ENCODE results near the gene TMPRSS15.
"Not testable (repeated sequence)": the region's sequence is repeated elsewhere in the genome, so short reads cannot be mapped to it uniquely, and the experiment has no call there.

Gene TMPRSS15

DNA sequence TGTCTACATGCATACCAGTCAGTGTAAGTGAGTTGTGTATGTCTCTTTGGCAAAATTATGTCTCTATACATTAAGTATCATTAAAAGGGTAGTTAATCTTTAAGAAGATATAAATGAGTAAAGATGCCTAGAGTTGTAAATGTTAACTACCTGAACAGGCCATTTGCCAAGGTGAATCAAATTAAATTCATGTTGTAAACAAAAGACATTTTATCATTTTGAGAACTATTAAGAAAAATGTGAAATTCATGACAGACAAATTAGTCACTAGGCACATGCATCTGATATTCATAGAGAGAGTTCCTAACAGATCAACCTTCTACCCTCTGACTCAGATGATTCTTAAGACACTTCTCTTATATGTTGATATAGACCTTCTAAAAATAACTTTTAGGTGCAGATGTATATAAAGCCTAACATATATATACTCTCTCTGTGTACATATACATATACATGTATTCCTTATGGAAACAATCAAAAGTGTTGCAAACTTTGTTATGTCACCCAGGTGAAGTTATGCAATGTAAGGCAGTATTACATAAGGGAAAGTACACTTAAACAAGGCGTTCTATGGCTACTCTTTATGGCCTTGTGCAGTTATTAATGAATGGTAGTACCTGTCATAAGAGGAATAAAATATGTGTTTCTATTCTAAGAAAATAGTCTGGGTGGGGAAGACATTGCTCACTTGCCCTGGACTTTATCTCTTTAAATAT is at the start of gene TMPRSS15:
Gene TMPRSS15, minus strand, starts transcription at position 51 of the 716 bp plus-strand sequence. CDS start 163 bp downstream, outside the sequence.
- DNase-seq, result no peak

GRCh38 chr21:18451670-18452069 is 48.1 kb upstream of the TMPRSS15 start:
- DNase-seq, result no peak

DNA sequence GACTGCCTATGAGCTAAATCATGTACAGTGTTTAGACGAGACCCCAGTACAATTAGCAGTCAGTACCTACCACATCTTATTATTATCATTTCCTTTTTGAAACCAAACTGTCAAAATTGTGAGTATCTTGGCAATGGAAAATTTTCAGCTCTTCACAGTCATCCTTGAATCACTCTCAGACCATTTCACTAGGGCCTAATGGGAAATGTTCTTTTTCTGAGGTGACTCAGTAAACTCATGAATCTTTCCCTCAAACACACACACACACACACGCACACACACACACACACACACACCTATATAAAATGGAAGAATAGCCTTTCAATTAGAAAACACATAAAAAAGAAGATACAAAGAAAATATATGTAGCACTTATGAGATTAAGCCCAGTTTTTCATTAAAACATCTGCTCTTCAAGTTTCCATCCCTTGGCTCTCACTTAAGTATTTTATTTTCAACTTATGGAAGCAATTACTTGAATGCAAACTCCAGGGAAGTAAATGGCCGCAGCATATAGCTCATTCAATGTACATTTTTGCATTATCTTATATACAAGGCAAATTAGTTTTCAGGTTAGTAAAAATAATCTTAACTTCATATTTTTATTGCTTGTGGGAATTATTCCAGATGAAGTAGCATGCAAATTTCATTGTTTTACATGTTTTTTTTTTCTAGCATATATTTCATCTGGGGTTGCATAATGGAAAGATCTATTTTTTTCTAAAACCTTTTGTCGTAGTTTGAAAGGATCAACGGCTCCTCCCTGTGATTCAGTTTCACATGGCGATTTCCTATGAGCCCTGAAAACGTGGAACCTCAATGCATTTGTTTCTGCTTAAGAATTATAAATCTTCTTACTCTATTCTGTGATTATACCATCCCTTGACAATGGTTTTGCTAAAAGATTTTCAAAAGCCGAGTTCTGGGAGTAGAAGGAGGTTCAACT is 46.3 kb upstream of the TMPRSS15 start:
- DNase-seq, result no peak

DNA sequence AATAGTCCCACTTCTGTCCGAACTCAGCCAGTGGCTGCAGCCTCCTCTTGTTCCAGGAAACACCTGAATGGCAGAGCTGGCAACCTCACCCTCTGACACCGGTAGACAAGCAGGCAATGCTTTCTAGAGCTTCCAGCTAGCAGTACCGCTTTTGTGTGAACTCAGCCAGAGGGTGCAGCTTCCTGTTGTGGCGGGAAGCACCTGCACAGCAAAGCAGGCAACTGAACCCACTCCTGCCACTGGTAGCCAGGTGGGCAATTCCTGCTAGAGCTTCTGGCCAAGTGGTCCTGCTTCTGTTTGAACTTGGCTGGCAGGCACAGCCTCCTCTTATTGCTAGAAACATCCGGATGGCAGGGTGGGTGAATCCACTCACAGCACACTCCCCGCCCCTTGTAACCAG is 40.1 kb upstream of the TMPRSS15 start:
- DNase-seq, result peak; percentile 74

DNA sequence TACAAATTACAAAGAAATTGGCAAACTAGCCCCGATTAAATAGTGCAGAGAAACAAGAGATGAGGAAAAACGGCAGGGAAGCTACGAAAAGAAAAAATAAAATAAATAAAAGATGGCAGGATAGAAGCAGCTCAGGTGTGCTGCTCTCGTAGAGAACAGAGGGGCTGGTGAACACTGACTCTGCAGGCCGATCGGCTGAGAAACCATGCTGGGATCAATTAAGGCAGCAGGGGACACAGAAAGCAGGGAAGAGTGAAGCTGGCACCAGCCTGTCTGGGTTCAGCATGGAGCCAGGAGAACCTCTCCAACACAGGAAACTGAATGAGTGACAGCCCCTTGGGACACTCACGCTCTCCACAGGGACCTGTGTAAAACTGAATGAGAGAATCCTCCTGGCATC is 39.5 kb upstream of the TMPRSS15 start:
- peak; percentile 88 for DNase-seq

GRCh38 chr21:18430341-18430740 is 26.8 kb upstream of the TMPRSS15 start:
- no peak for DNase-seq

GRCh38 chr21:18424276-18424675 is 20.7 kb upstream of the TMPRSS15 start:
- DNase-seq, result no peak

- no peak for DNase-seq
Measured at GRCh38 chr21:18417141-18417790, 13.7 kb upstream of the TMPRSS15 start.

DNA sequence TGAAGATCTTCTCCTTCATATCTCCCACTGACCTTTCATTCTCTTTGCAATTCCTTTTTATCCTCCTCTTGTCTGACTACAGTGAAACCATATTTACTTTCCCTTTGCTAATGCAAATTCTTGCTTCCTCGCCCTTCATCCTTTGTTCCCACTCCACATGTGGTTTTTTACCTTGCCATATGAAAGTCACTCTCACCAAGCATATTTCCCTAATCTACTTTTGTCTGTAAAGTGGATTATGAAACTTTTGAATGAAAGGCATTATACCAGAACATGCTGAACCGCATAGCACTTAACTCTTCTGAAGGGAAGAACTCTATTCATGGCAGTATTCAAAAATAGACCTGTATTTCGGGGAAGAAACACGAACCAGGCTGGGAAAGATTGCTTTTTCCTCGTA is 8.0 kb upstream of the TMPRSS15 start:
- DNase-seq, result no peak

- DNase-seq, result no peak
Measured at GRCh38 chr21:18409579-18409978, 6.0 kb upstream of the TMPRSS15 start.

GRCh38 chr21:18398843-18399242 is 4.7 kb downstream of the TMPRSS15 start:
- no peak for DNase-seq

DNA sequence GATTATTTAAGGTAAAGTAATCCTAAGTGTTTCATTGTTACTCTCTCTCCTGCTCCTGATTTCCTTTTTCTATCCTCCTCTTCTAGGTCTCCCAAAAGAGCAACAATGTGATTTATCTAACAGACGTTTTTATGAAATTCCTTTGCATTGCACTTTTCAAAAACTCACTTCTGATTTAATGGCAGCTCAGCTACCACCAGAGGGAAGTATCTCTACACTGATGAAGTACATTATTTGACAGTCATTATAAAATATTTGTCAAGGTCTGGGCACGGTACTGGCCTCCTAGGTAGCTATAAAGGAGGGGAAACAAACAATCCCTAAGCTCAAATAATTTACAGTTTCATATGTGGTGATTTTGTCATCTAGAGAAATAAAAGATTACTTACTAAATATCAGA is 15.6 kb downstream of the TMPRSS15 start:
- DNase-seq, result peak; percentile 7

GRCh38 chr21:18384771-18385170 is 18.8 kb downstream of the TMPRSS15 start:
- DNase-seq, result peak; percentile 68

DNA sequence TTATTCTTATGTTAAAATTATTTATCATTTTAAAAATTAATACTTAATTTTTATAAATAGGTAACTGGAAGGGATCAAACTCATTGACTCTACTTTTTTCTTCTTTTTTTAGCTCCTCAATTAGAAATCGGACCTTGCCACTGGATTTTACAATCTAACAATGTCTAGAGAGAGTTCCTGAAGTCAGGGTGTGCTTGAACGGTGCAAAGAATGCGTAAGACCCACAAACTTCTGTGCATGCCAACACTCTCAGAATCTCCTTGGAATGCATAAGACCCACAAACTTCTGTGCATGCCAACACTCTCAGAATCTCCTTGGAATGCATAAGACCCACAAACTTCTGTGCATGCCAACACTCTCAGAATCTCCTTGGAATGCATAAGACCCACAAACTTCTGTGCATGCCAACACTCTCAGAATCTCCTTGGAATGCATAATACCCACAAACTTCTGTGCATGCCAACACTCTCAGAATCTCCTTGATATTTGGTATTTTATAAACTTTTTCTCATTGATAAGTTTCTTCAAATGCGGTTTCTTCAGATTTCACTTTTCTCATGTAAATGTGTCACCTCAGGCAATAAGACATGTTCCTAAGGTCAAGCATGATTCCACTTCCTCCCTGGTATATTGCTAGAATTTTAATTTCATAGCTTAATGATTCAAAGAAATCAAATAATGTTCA is 20.5 kb downstream of the TMPRSS15 start:
- not testable (repeated sequence) for DNase-seq

- DNase-seq, result no peak
Measured at GRCh38 chr21:18382141-18382540, 21.4 kb downstream of the TMPRSS15 start.

- no peak for DNase-seq
Measured at GRCh38 chr21:18373606-18374005, 30.0 kb downstream of the TMPRSS15 start.

DNA sequence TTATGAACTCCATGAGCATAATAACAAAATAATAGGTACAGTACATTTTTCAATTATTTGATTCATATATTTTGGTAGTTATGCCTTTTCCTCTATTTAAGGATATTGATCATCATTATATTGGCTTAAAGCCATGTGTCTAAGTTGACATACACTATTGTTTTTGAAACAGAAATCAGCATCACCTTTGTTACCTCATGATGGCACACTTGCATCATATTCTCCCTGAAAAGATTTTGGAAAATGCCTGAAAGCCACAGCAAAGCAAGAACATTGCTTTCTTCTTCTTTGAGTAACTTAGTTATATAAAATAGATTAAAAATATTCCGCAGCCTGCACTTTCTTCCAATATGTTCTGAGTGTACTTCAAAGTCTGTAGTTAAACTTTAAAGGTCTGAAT is 33.3 kb downstream of the TMPRSS15 start:
- DNase-seq, result no peak

GRCh38 chr21:18369115-18369514 is 34.5 kb downstream of the TMPRSS15 start:
- DNase-seq, result peak; percentile 49

GRCh38 chr21:18368205-18368604 is 35.4 kb downstream of the TMPRSS15 start:
- no peak for DNase-seq

DNA sequence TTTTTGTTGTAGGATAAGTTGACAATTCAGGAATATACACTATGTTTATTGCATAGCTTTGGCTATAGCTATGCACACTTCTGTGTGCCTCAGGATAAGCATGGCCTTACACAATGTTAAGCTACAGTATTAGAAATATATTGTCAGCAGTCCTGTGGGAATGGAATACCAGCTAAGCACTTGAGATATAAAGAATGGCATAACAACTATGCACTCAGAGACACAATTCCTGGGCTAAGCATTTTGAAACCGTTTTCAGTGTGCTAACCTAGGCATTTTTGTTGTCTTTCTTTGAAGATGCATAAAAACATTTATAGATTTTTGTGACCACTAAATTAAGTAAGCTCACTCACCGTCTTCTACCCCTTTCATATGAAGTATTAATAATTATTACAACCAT is 46.8 kb downstream of the TMPRSS15 start:
- no peak for DNase-seq

GRCh38 chr21:18354947-18355346 is 48.6 kb downstream of the TMPRSS15 start:
- no peak for DNase-seq

DNA sequence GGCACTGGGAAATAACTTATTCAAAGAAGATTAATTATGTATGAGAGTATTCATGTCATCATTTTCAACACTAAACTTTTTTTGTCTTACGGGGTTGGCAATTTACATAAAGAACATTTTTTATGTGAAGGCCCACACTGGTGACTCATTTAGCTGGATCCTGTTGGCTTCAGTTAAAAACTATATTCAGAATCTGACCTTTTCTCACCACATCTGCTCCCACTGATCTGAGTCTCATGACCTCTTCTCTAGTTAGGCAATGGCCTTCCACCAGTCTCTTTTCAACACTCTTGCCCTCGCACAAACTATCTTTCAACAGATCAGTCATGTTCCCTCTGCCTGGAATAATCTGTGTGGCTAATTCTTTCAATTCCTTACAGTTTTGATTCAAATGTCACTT is 53.4 kb downstream of the TMPRSS15 start:
- no peak for DNase-seq

DNA sequence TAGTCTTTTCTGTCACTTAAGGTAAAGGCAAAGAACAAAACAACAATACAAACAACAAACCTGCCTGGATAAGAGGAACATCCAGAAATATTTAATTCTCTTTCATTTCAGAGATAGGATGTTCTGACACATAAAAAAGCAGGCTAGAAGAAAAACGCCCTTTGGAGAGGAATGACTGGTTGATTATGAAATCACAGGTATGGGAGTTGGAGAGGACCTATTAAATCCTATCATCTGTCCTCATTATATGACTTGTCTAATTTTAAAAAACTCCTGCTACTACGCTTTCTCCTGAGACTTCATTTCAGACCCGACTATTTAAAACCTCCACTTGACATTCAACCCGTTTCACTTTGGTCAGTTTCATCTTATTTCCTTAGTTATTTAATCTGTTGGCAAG is 54.1 kb downstream of the TMPRSS15 start:
- no peak for DNase-seq
